Fibroblast of mammary gland (primary cell): Measurements from ENCODE around the gene PCYT1B.
A peak's percentile ranks its signal among the peaks of the same experiment; 100 is the strongest.

Source experiments
- DNase-seq: peaks from one replicate; pipeline ENCODE4 v3.0.0-alpha.2; 2010; ENCODE audit warnings: low read depth
- H3K4me3 ChIP-seq: 2 replicates; pipeline ENCODE4 v1.5.1; 2011; ENCODE audit warnings: low read depth, mild to moderate bottlenecking, low read length, moderate library complexity; ENCODE audit not compliant: control insufficient read depth
- TF ChIP-seq, protein P1 (sequence below): conservative IDR thresholded peaks from 2 replicates; pipeline ENCODE4 v1.5.1; 2011; ENCODE audit warnings: low read depth, low read length, inconsistent platforms; ENCODE audit not compliant: control insufficient read depth, insufficient read depth

Gene PCYT1B

DNA sequence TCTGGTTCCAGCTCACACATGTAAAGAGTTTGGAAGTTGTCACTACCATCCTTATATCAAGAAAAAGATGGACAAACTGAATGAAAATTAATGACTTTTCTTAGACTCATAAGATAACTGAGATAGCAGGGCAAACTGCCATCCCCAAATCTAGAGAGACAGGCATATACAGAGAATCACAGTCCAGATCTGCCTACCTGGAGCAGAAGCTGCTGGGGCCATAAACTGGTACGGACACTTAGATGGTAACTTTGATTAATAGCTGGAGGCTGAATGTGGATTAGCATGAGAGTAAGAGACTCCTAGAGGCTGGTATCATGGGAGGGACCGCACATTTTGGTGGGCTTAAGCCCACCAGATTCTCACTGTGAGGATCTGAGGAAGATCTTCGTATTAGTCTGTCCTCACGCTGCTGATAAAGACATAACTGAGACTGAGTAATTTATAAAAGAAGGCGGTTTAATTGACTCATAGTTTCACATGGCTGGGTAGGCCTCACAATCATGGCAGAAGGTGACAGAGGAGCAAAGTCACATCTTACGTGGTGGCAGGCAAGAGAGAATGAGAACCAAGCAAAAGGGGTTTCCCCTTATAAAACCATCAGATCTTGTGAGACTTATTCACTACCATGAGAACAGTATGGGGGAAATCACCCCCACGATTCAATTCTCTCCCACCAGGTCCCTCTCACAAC is 35.7 kb upstream of the PCYT1B start:
- DNase-seq: no peak
- TF ChIP-seq, protein P1, sequence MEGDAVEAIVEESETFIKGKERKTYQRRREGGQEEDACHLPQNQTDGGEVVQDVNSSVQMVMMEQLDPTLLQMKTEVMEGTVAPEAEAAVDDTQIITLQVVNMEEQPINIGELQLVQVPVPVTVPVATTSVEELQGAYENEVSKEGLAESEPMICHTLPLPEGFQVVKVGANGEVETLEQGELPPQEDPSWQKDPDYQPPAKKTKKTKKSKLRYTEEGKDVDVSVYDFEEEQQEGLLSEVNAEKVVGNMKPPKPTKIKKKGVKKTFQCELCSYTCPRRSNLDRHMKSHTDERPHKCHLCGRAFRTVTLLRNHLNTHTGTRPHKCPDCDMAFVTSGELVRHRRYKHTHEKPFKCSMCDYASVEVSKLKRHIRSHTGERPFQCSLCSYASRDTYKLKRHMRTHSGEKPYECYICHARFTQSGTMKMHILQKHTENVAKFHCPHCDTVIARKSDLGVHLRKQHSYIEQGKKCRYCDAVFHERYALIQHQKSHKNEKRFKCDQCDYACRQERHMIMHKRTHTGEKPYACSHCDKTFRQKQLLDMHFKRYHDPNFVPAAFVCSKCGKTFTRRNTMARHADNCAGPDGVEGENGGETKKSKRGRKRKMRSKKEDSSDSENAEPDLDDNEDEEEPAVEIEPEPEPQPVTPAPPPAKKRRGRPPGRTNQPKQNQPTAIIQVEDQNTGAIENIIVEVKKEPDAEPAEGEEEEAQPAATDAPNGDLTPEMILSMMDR: no peak
- H3K4me3 ChIP-seq: no peak overlapping the region

DNA sequence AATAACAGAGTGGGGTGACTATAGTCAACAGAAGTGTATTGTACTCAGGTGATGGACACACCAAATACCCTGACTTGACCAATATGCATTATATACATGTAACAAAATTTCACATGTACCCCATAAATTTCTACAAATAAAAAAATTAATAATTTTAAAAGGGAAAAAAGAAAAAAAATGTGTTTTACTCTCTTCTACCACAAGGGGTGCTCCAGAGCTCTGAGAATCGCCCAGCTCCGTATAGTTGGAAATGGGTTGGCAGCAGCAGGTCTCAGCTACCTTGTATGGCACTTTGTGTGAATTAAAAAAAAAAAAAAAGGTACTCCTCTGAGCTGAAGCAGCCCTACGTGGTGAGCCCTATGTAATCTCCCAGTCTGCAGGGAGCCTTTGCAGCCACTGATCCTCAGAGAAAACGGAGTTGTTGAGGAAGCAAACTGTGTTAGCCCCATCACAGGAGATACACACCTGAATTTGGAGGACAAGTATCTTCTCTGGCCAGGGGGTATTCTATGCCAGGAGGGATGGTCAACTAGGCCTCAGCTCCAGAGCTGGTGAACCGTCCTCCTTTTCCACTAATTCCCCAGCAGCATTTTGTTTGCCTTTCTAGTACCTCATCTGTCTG is 29.4 kb upstream of the PCYT1B start:
- TF ChIP-seq, protein P1: peak; percentile 53
- peak; percentile 5 for DNase-seq
- H3K4me3 ChIP-seq: no peak overlapping the region

DNA sequence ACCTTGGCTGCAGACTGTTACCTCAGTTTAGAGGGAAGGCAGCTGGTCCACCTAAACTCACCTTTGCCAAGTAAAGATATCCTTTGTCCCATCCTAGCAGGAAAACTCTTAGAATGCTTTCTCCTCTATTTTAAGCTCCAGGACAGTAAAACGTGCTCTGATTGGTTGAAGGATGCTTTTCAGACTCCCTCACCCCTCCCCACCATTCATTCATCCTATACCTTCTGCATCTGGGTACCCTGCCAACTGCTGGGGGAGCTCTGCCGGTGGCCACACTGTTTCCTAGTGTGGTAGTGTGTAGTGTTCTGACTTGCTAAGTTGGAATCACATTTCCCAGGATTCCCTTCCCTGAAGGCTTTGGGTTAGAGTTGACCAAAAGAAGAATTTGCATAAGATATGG is 26.3 kb upstream of the PCYT1B start:
- TF ChIP-seq, protein P1: no peak
- no peak overlapping the region for H3K4me3 ChIP-seq
- DNase-seq: no peak

DNA sequence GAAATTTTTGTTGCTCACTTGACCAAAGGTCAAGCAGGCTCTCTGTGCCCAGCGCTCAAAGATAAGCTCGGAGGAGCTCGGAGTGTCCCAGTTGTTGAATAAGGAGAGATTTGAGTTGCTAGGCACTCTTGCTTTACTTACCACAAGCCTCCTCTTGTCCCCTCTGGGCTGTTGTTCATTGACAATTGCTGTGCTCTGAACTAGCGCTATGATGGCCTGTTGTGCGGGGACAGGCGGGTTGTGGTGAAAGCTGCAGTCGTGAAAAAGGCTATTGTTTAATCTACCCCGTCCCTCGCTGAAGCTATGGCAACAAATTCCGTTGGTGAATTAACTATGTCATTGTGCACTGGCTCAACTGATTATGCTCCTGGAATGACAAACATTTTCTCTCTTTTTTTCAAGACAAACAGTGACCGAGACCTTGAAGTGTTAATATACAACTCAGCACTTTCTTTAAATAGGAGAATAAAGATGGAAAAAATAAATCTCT is 25.6 kb upstream of the PCYT1B start:
- no peak for DNase-seq
- no peak overlapping the region for H3K4me3 ChIP-seq
- TF ChIP-seq, protein P1: no peak

DNA sequence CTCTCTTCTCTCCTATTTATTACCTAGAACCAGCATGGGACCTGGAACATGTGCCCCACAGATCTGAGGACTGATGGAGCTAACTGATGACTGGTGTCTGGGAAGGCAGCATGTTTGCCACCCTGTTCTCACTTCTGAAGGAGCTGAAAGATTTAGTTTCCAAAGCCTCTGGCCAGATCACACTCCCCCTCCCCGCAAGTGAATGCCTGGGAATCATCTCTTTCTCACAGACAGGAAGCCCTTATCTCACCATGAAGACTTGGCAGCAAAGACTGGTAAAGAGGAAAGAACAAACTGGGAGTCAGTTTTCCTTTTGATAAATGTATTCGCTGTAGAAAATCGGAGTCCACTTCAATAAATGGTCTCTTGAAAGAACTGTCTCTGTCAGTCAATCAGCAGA is 21.0 kb upstream of the PCYT1B start:
- DNase-seq: no peak
- TF ChIP-seq, protein P1: no peak
- H3K4me3 ChIP-seq: no peak overlapping the region

DNA sequence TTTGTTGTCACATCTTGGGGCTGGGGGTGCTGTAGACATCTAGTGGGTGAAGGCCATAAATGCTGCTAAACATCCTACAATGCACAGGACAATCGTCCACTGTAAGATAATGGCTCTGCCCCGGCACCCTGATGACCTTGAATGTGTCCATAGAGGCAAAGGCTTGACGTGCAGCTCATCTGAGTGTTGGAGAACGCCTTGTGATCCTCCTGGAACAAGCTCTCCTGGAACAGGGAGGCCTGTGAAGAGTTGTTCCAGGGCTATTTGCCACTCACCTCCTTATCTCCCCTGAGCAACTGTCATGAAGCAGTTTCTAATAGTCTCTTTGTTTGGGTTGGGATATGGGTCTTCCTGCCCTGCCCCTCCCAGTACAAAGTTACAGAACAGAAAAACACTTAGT is 15.2 kb upstream of the PCYT1B start:
- TF ChIP-seq, protein P1: no peak
- H3K4me3 ChIP-seq: no peak overlapping the region
- no peak for DNase-seq
